ENCODE results near the gene PTGR3.

PTGR3 gene

DNA sequence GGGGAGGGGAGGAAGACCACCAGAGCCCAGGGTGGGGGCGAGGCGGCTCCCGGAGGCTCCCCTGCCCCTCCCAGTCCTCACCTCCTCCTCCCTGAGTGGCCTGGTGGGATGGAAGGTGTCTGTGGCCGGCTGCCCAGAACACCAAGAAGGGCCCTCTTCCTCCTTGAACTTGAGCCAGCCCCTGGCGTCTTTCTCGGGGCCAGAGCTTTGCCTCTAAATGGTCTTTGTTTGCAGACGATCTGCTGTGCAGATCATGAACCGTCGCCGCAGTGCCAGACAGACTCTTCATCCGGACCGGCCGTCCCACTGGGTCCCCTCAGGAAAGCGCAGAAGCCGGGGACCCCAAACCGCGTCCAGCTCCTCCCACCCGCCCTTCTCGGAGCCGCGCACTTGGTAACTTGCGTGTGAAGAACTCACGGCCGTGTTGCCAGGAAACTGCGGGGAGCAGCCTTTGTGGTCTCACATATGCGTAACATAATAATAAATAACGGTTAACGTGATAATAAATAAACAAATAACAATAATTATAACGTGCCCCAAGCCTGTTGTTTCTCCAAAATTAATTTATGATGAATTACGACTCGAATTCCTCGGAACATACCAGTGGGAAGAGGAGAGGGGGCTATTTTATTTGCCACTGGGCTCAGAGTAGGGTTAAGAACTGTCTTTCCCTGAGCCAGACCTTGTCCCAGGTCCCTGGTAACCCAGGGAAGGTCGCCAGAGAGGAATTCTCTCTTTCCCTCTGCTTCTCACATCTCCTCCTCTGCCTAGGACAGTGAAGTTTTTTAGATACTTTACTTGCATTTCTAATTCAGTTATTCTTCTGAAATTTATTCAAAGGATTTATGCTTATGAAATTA is 41.0 kb downstream of the PTGR3 start:
- no peak for DNase-seq

DNA sequence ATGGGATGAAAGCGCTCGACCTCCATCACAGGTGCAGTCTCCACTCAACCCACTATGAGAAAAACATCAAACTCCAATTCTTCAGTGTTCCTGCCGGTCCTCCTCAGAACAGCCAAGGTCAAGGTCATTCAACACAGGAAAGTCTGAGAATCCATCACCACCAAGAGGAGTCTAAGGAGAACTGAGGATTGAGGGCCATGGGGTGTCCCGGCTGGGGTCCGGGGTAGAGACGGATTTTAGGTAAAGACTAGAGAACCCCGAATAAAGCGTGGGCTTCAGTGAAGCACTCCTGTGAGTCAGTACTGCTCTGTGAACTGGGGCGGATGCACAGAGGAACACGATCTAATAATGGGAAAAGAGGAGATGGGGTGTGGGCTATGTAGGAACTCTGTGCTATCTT is 41.8 kb downstream of the PTGR3 start:
- DNase-seq, result no peak

DNA sequence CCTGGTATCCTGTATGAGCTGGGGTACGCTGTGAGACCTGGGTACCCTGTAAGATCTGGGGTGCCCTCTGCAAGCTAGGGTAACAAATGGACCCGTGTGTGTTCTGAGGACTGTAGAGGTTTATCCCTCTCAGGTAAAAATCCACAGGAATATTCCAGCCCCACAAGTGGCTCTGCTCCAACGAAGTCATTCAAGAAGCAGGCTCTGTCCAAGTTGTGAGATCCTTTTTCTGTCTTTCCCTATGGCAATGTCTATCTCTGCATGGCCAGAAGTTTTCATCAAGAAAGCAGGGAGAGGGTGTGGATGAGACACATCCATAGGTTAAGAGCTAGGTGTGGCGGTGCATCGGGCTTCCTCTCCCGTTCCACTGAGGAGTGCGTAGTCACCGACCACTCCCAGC is 43.0 kb downstream of the PTGR3 start:
- no peak for DNase-seq

DNA sequence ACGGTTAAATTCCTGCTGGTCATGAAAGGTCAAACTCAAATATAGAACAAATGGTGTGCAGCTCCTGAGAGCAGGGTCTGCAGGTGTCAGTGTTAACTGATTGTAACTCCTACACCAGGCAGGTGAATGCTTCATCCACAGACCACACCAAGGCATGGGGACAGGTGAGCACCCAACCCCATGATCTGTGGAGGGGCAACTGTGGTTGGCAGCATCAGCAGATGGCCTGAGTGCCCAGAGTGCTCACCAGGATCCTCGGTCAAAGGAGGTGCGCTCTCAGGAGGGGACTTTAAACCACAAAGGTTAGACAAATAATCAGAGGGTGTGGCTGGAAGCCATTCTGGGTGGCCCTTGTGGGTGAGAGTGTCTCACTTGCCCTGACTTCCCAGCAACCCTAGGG is 44.5 kb downstream of the PTGR3 start:
- no peak for DNase-seq

DNA sequence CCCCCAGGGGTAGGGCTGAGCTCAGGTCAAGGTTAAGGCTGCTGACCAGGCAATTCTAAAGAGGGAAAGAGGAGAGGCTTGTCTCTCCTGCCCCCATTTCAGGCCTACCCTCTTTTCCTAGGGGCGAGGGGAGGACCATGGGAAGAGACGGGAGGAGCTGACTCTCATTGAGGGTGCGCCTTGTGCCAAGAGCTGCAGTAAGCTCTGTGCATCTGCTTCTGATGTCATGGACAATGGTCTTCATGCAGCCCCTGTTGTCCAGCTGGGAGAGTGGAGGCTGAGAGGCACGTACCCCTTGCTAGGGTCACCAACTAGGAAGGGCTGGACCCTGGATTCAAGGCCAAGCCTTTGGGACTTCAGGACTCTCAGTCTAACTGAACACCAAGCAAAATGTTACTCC is 45.2 kb downstream of the PTGR3 start:
- no peak for DNase-seq

DNA sequence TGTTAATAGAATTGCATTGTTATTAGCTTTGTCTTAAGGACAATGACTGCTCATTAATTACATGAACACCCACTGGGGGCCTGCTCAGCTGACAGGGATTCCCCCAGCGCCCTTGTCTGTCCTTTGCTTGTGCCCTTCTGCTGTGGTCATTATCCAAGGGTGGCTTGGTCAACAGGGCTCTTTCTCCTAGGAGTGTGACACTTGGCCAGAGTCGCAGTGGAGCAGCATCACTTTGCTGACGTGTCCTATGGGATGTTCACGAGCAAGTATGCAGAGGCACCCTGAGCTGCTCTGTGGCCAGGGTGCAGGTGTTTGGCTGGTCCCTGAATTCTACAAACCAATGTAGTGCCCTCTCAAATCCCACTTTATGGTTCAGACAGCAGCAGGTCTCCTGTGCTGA is 46.0 kb downstream of the PTGR3 start:
- no peak for DNase-seq

DNA sequence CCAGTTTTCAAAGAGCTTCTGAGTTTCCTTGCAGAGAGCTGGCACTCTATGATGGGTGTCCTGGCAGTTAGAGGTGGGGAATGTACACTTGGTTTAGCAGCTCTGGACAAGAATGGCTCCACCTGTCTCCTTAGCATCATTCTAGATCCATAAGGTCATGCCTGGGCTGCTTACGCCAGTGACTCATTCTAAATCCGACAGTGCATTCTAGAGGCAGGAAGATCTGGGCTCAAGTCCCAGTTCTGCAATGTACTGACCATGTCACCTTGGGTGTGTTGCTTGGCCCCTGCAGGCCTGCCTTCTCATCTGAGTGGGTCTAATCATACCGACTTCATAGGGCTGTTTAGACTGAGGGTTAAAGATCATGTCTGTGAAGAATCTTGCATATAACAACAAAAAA is 46.5 kb downstream of the PTGR3 start:
- no peak for DNase-seq

DNA sequence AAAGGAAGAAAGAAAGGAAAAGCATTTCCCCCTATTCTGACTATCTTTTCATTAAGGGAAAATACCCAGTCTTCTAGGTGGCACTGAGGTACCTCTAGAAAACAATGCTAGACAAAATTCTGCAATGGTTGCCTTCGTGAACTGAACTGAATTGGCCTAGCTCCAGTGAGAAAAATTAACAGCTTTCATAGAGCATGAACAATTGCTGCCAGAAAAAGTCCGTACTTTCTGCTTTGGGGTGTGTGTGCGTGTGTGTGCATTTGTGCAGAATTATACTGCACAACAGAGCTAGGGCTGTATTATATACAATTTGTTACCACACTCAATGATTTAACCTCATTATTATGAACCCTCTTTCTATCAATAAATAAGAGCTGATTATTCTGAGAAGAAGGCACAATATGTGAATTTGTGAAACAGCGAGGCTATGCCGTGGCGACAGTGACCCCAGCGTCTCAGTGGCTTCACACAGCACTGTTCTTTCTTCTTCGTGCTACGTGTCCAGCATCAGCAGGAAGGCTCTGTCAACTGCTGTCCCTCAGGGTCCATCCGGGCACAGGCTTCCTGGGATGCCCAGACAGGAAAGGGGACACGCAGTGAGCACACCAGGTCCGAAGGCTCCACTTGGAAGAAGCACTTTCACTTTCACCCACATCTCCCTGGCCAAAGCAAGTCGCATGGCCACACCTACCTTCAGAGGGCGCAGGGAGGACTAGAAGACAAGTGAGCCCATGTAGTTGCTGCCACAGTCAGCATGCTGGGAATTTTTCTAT is 47.5 kb downstream of the PTGR3 start:
- DNase-seq, result peak; percentile 24 to 31

DNA sequence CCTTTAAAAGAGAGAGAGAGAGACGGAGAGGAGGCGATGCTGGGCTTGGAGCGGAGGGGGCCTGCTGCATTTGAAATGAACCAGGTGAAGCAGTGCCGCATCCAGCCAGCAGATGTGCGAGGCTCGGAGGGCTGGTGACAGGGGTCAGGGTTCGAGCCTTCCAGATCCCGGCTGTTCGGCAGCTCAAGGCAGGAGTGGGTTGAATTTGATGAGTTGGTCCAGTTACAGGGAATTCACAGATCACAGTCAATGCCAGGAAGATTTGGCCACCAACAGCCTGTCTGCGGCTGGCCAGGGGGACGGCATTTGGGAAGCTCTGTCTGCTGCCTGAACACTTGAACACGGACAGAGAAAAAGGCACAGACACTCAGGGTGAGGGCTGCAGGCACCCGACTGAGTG is 48.6 kb downstream of the PTGR3 start:
- DNase-seq, result no peak

DNA sequence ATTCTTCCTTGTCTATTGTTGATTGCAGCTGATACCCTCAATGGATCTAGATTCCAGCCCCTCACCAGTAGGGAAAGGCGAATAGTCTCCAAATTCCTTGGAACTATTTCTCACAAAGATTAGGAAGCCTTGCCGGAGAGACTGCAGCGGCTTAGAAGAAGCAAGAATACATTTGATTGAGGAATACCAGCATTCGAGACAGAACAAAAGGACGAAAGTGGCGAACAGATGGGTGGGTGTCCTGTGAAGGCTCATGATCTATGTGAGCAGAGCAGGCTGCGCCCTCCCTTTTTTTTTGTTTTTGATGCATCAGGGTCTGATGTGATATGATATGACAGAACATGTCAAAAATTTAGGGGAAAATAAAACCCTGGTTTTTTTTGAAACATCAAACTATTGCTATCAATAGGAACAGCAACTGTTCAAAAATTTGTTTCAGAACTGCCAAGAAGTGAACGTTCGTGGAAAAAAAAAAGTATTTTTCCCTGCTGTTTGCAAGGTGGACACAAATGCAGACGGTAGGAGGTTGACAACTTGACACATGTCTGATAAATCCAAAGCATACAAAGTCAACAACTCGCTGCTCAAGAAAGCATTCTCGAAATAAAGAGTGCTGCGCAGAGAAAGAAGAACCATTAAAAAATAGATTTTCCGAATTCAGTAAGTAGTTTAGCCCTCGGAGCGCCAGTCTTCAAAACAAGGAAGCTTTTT is 49.1 kb downstream of the PTGR3 start:
- no peak for DNase-seq

DNA sequence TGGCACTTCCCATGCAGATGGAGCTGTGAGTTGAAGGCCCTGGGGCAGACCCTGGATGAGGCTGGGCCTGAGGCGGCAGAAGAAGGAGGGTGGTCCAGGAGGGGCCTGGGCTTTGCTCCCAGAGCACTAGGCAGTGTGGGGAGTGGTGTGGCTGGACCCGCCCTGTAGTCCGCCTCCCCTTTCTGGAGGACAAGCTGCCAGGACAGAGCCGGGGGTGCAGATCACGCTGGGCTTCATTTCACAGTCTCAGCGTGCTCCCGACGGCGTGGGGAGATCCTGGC is 49.8 kb downstream of the PTGR3 start:
- DNase-seq, result no peak
